HG03060 (cell line): Measurements from ENCODE around the gene PSG7.
"Not testable (repeated sequence)": the region's sequence is repeated elsewhere in the genome, so short reads cannot be mapped to it uniquely, and the experiment has no call there.

ENCODE experiments used
- ATAC-seq: cut with Tn5 transposase; IDR thresholded peaks from one replicate; pipeline ENCODE4 v1.9.1; 2021; ENCODE audit warnings: low read depth, moderate number of reproducible peaks; ENCODE audit not compliant: unreplicated experiment

Gene PSG7

GRCh38 chr19:42917634-42918033, 19.4 kb downstream of the PSG7 start, which contains the start of gene PSG6:
PSG6 (minus strand) TSS chr19:42917894; CDS start chr19:42917792, 102 bp downstream.
- not testable (repeated sequence) for ATAC-seq

- not testable (repeated sequence) for ATAC-seq
Measured at GRCh38 chr19:42916931-42917330, 20.1 kb downstream of the PSG7 start.

GRCh38 chr19:42913516-42913915, 23.5 kb downstream of the PSG7 start:
- not testable (repeated sequence) for ATAC-seq

- not testable (repeated sequence) for ATAC-seq
Measured at GRCh38 chr19:42912941-42913340, 24.1 kb downstream of the PSG7 start.

- not testable (repeated sequence) for ATAC-seq
Measured at GRCh38 chr19:42911731-42912130, 25.3 kb downstream of the PSG7 start.

- not testable (repeated sequence) for ATAC-seq
Measured at GRCh38 chr19:42906162-42906561, 30.8 kb downstream of the PSG7 start.

- ATAC-seq: not testable (repeated sequence)
Measured at GRCh38 chr19:42900561-42900960, 36.4 kb downstream of the PSG7 start.

- not testable (repeated sequence) for ATAC-seq
Measured at GRCh38 chr19:42899674-42900073, 37.3 kb downstream of the PSG7 start.

- not testable (repeated sequence) for ATAC-seq
Measured at GRCh38 chr19:42899110-42899509, 37.9 kb downstream of the PSG7 start.

GRCh38 chr19:42898656-42899055, 38.4 kb downstream of the PSG7 start:
- ATAC-seq: not testable (repeated sequence)

- not testable (repeated sequence) for ATAC-seq
Measured at GRCh38 chr19:42897729-42898128, 39.3 kb downstream of the PSG7 start.

GRCh38 chr19:42890446-42890845, 46.6 kb downstream of the PSG7 start:
- not testable (repeated sequence) for ATAC-seq

GRCh38 chr19:42887876-42888445, 49.0 kb downstream of the PSG7 start:
- not testable (repeated sequence) for ATAC-seq

GRCh38 chr19:42882730-42883129, 54.3 kb downstream of the PSG7 start:
- ATAC-seq: not testable (repeated sequence)

GRCh38 chr19:42882010-42882409, 55.0 kb downstream of the PSG7 start:
- not testable (repeated sequence) for ATAC-seq

GRCh38 chr19:42881279-42881678, 55.7 kb downstream of the PSG7 start:
- not testable (repeated sequence) for ATAC-seq

GRCh38 chr19:42880621-42881020, 56.4 kb downstream of the PSG7 start:
- not testable (repeated sequence) for ATAC-seq

GRCh38 chr19:42879613-42880012, 57.4 kb downstream of the PSG7 start, which contains the start of gene PSG1:
PSG1 (minus strand) TSS chr19:42879713; CDS start chr19:42879581, 132 bp downstream.
- no peak for ATAC-seq

- ATAC-seq: not testable (repeated sequence)
Measured at GRCh38 chr19:42876596-42876995, 60.4 kb downstream of the PSG7 start.

GRCh38 chr19:42875881-42876280, 61.1 kb downstream of the PSG7 start:
- ATAC-seq: not testable (repeated sequence)

GRCh38 chr19:42874901-42875813, 61.9 kb downstream of the PSG7 start:
- ATAC-seq: not testable (repeated sequence)
